ENCODE measurements around the gene CSPG4. TPM values are rescaled to one million over a fixed set of nuclear protein-coding genes. Genes with fewer than 3 reads are reported as not detected.

CSPG4 gene
- total and polyA plus RNA-seq, 9 of the 15 experiments (the other 6 are each of a cell fraction or from before 2014, with no cell fraction given), result under 0.01 to 0.07 (median 0.04) TPM; not detected in 5

GRCh38 chr15:75751116-75751875 is 38.6 kb upstream of the CSPG4 start:
- no peak overlapping the region for H3K27ac ChIP-seq (ENCODE audit: extremely low read depth, low read depth, low read length)
- DNase-seq (ENCODE audit: extremely low read depth in 1 of 4, low spot score in 3 of 4) (no peak), FAIRE-seq (no peak), ATAC-seq (no peak)
- no peaks in the 10 kb centered on the region for H3K79me2 ChIP-seq (ENCODE audit: control insufficient read depth, insufficient read depth, low read length)
- POLR2A ChIA-PET, result interaction anchor here (0.6 to 1.2 kb wide), 5 partner anchors 13 to 205 kb away, joined by 3 to 4 read pairs (median 3); no protein-coding TSS in a partner anchor
- H2AFZ ChIP-seq (ENCODE audit: low read depth, low read length), result no peak overlapping the region
- no peak overlapping the region for H3K4me2 ChIP-seq (ENCODE audit: insufficient read depth, low read length)
- no peaks in the 10 kb centered on the region for H4K20me1 ChIP-seq (replicated peaks; ENCODE audit: control insufficient read depth, insufficient read depth, low read length)
- 23% methylated on average over 2 of the region's 2 CpGs for WGBS (ENCODE audit: insufficient coverage, low coverage, missing lambda C conversion rate)
- H3K27me3 ChIP-seq (ENCODE audit: control insufficient read depth in 2 of 2, insufficient read depth in 2 of 2, low read length in 2 of 2), result no peaks in the 10 kb centered on the region
- in situ Hi-C loops (cut with MboI), result no loop called here
- peak overlapping the region in 1 of 2 experiments; percentile 55; a peak in 1 of 4 replicates for H3K9ac ChIP-seq (ENCODE audit: insufficient read depth in 1 of 2, low read depth in 2 of 2, low read length in 2 of 2)
- no TSS peak for BruUV-seq (replicated peaks)
- H3K4me1 ChIP-seq (replicated peaks in 1 of 2; ENCODE audit: control insufficient read depth in 2 of 2, insufficient read depth in 2 of 2, low read length in 2 of 2), result peaks cover 0 to 4% of the 10 kb centered on the region in 2 experiments; a peak in 1 of 5 replicates
- intact Hi-C loops (cut with micrococcal nuclease), result no loop called here
- no peak for TF ChIP-seq MCM7 (IDR thresholded peaks at IDR 0.05)
- TF ChIP-seq ZKSCAN3 (CRISPR knock-in tag; IDR thresholded peaks at IDR 0.05), result no peak
- TF ChIP-seq OTX1 (CRISPR knock-in tag; IDR thresholded peaks at IDR 0.05), result no peak
- no peak for TF ChIP-seq RBFOX2 (IDR thresholded peaks at IDR 0.05; ENCODE audit: low read depth, low read length)
- no peak for TF ChIP-seq MAZ (CRISPR knock-in tag; conservative IDR thresholded peaks at IDR 0.05 in 1 of 2, IDR thresholded peaks at IDR 0.05 in 1 of 2)
- TF ChIP-seq MXD1 (CRISPR knock-in tag; IDR thresholded peaks at IDR 0.05; ENCODE audit: borderline replicate concordance, poor library complexity, severe bottlenecking), result no peak
- TF ChIP-seq HMG20A (CRISPR knock-in tag; conservative IDR thresholded peaks at IDR 0.05), result no peak
- no peak for TF ChIP-seq KHSRP (IDR thresholded peaks at IDR 0.05)
- no peak for TF ChIP-seq DDX20 (tag; IDR thresholded peaks at IDR 0.05; ENCODE audit: low read depth)
- no peak for TF ChIP-seq ZNF175 (CRISPR knock-in tag; IDR thresholded peaks at IDR 0.05; ENCODE audit: low read depth)
- TF ChIP-seq SP1 (CRISPR knock-in tag; IDR thresholded peaks at IDR 0.05), result no peak
- TF ChIP-seq THRB (CRISPR knock-in tag; conservative IDR thresholded peaks at IDR 0.05), result no peak
- H3K9me3 ChIP-seq (replicated peaks; ENCODE audit: control insufficient read depth, insufficient read depth, low read depth, low read length), result no peaks in the 10 kb centered on the region
- H3K4me3 ChIP-seq, result no peak overlapping the region
- CTCF ChIA-PET (ENCODE audit: low intra/inter-chr PET ratio), result no interaction called here
- no peaks in the 10 kb centered on the region for H3K36me3 ChIP-seq (ENCODE audit: control insufficient read depth, insufficient read depth, low read length)
- no peaks in the 10 kb centered on the region for H3K9me1 ChIP-seq (ENCODE audit: control insufficient read depth, insufficient read depth, low read length)
